Adipose tissue (tissue), 3 donors: ENCODE measurements around the gene CGN. TPM values are rescaled to one million over a fixed set of nuclear protein-coding genes. Genes with fewer than 3 reads are reported as not detected.

ENCODE experiments used
- H3K27ac ChIP-seq: one replicate; pipeline ENCODE4 v1.5.1; 2013; ENCODE audit warnings: low read depth, low read length
- WGBS, 3 donors: extraction: QIAGEN DNeasy Blood & Tissue Kit; methylation state at CpG; one replicate each; pipeline ENCODE4 v1.1.7; 2013; 5-methylcytosine and 5-hydroxymethylcytosine counted together
- polyA plus RNA-seq, 3 donors: library from polyadenylated mRNA; stranded (reverse); fragments of 200-250 nt; gene quantifications; one replicate each; pipeline ENCODE4 v1.2.3, GENCODE V29; 2013
- donor health status: healthy with polysubstance abuse.
- donor health status: Bipolar disorder and iron deficiency.
- donor health status: healthy.

The CGN gene
- polyA plus RNA-seq, 3 donors: 2.0 to 28.7 (median 2.1) TPM

- WGBS, 3 donors: 0% methylated on average over 1 of the region's 1 CpG
- H3K27ac ChIP-seq: no peak overlapping the region
Observed at GRCh38 chr1:151494741-151495281, 16.4 kb upstream of the CGN start.

DNA sequence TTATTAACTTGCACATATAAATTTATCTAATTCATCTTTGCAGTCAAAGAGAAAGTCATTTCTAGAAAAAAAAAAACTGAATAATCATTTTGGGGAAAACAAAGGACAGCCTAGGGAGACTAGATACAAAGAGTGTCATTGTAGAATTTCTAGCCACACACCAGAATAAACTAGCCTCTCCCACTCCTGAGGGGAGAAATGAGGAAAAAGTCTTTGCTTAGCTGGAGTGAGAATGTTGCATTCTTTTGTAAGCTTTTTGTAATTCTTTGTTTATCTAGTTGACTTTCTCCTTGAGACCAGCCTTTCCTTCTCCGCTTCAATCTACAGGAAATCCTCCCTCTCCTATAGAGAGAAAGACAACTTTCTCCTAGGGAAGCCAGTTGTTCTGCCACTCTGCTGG lies 15.9 kb upstream of the CGN start:
- H3K27ac ChIP-seq: no peak overlapping the region
- 50 to 81% (median 68%) methylated on average over 1 of the region's 1 CpG for WGBS, 3 donors

GRCh38 chr1:151499365-151499764 lies 11.8 kb upstream of the CGN start:
- WGBS, 3 donors: 90 to 93% (median 93%) methylated on average over 5 of the region's 5 CpGs
- H3K27ac ChIP-seq: no peak overlapping the region

DNA sequence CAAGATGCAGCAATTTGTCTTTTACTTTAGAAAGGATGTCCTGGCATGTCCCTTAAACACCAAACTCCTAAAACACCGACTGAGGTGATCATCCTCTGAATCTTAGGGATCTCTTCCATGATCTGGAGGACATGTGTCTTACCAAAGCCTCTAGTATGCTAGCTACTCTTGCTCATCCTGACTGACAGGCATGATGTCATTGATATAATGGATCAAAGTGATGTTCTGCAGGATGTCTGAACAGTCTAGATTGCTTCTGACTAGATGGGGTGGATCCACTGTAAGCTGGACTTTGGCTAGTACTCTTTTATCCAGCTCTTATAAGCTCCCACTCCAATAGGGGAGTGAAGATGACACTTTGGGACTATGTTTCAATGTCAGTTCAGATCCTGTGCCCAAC lies 11.3 kb upstream of the CGN start:
- 88 to 90% (median 88%) methylated on average over 1 of the region's 1 CpG for WGBS, 3 donors
- no peak overlapping the region for H3K27ac ChIP-seq

GRCh38 chr1:151501474-151501873 lies 9.7 kb upstream of the CGN start:
- no peak overlapping the region for H3K27ac ChIP-seq
- WGBS, 3 donors: 58 to 72% (median 61%) methylated on average over 10 of the region's 10 CpGs

DNA sequence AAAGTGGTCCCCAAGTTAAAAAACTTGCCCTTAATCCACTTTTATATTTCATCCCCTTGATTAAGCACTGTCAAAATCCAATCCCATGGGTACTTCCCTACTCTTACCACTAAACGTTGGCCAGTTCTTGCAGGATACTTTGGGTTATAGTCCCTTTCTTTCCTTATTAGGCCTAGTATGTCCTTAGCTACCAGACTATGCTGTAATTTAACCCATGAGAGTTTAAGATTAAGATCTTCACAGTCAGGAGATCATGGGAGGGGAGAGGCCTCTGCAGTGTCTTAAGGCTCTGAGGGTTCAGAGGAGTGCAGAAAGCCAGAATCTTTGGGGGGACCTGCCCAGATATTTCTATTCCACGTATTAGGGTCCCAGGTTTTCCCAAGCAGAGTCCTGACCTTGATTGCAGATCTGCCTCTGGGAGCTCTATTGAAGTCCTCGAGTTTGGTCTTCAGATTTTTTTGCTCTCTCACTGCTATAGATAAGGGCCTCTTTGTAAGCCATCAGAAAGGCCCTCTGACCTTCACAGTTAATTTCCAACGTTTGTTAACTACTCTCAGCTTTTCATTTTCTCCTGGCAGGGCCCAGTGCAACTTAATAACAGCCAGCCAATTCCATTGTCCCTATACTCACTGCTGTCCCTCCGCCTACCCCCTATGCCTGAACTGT lies 9.0 kb upstream of the CGN start:
- WGBS, 3 donors: 44 to 74% (median 65%) methylated on average over 5 of the region's 5 CpGs
- H3K27ac ChIP-seq: no peak overlapping the region

DNA sequence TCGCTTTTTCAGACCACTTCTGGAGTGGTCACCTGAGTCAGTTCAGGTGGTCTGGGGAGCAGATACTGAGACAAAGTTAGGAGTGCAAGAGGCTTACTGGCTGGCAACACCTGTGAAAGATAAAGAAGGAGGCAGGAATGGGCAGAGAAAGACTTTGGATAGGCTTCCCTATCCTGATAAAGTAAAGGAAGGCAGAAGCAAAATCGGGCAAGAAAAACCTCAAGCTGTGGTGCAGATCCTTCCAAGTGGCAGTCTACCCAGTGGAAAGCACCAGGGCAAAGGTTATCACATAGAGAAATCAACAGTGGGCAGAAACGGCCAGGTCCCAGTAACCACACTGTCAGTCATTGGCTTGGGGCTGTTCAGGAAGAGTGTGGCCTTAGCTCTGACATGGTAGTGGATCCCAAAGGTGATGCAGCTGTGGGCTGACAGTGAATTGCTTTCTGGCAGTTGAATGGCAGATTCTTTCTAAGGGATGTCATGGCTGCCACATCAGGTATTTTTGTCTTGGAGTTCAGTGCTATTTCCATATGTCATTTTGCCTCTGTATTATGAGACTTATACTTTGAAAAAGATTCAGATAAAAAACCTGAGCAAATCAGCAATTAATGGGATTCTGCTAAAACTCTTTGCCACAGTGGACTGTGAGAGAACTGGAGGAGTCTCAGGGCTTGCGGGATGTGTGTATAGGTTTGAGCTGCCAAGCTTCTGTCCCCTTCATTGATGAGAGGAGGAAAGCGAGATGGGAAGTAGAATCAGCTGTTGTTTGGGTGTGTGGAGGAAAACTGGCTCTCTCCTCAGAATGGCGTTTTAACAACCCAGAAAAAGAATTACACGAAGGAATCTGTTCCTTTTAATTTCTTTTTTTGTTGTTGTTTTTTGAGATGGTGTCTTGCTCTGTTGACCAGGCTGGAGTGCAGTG lies 8.1 kb upstream of the CGN start:
- 58 to 75% (median 64%) methylated on average over 7 of the region's 7 CpGs for WGBS, 3 donors
- H3K27ac ChIP-seq: no peak overlapping the region

- WGBS, 3 donors: 46 to 60% (median 48%) methylated on average over 3 of the region's 3 CpGs
- no peak overlapping the region for H3K27ac ChIP-seq
Observed at GRCh38 chr1:151504252-151504651, 6.9 kb upstream of the CGN start.

DNA sequence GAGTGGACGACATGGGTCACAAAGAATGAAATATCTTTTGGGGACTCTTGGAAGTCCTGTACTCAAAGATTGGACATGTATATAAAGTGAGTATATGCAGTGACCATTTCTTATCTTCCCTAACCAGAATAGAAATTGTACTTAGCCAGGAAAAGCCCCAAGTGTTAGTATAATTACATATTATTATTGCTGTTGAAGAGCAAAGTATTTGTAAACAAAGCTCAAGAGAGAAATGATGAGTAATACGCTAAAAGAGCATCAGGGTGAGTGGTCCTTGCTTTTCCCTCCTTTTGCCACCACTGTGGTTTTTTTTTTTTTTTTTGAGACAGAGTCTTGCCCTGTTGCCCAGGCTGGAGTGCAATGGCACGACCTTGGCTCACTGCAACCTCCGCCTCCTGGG lies 6.4 kb upstream of the CGN start:
- 87 to 90% (median 88%) methylated on average over 4 of the region's 4 CpGs for WGBS, 3 donors

DNA sequence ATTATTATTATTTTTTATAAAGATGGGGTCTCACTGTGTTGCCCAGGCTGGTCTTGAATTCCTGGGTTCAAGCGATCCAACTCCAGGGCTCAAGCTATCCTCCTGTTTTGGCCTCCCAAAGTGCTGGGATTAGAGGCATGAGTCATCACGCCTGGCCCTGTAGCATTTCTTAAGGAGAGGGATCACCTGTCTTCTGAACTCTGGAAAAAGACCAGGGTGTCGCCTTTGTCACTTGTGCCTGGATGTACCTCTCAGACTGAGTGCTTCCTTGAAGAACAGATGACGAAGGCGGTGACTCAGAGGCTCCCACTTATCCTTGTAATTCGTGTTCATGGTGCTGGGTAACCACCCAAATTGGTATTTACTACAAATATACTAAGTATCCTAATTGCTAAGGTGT lies 2.4 kb upstream of the CGN start:
- no peak overlapping the region for H3K27ac ChIP-seq
- WGBS, 3 donors: 86 to 92% (median 89%) methylated on average over 6 of the region's 6 CpGs

More for the DNA sequence above, 6.4 kb upstream of the CGN start:
- H3K27ac ChIP-seq: no peak overlapping the region

DNA sequence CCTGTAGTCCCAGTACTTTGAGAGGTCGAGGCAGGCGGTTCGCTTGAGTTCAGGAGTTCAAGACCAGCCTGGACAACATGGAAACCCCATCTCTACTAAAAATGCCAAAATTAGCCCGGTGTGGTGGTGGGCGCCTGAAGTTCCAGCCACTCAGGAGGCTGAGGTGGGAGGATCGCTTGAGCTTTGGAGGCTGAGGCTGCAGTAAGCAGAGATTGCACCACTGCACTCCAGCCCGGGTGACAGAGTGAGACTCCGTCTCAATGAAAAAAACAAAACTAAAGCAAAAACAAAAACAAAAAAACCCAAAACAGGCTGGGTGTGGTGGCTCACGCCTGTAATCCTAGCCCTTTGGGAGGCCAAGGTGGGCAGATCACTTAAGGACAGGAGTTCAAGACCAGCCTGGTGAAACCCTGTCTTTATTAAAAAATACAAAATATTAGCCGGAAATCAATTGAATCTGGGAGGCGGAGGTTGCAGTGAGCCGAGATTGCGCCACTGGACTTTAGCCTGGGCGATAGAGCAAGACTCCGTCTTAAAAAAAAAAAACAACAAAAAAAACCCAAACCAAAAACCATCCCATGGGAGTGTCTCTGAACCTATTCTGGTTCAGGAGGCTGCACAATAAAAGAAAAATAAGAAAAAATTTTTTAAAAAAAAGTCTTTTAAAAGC lies 1.7 kb upstream of the CGN start:
- no peak overlapping the region for H3K27ac ChIP-seq
- WGBS, 3 donors: 91 to 95% (median 92%) methylated on average over 15 of the region's 15 CpGs

DNA sequence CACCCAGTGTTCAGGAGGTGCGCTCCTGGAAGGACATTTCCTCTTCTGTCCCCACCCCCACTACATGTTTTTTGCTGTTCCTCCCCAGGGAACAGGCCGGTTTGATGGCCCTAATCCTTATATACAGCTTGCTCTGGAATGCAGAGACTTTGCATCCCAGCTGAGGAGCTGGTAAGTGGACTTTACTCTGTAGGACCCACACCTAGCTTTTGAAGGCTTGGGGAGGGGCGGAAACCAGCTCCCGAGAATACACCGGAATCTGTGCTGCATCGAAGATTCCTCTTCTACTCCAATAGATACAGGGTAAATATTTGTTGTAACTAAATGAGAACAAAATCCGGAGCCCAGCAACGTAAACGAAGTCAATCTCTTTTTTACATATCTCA lies 1.2 kb upstream of the CGN start:
- no peak overlapping the region for H3K27ac ChIP-seq
- 29 to 52% (median 35%) methylated on average over 9 of the region's 9 CpGs for WGBS, 3 donors

- no peak overlapping the region for H3K27ac ChIP-seq
- WGBS, 3 donors: 4 to 9% (median 7%) methylated on average over 10 of the region's 10 CpGs
Observed at GRCh38 chr1:151510614-151510956, 602 bp upstream of the CGN start.

DNA sequence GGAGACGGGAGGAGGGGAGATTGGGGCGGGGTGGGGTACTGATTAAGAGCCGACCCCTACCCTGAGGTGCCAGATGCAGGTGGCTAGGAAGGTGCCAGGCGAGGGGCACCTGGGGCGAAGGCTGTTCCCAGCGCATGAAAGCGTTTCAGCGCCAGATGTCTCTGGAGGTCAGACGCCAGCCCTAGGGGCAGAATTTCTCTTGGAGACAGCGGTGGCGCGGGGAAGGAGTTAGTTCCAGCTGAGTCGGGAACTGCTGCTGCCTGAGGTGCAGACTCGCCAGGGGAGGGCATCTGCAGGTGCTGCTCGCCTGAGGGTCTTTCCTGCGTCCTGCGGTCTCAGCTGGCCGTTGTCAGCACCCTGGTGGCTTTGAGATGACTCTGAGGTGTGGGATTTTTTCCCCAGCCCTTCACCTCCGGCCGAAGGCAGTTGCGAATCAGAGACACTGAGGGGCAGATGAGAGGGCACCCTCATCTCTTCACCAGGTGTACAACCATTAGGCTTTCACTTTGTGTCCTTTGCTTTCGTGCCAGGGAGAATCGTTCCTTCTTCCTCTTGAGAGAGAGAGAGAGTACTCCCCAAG lies 539 bp downstream of the CGN start:
- WGBS, 3 donors: 0 to 1% (median 1%) methylated on average over 23 of the region's 23 CpGs
- no peak overlapping the region for H3K27ac ChIP-seq

- WGBS, 3 donors: 29 to 48% (median 35%) methylated on average over 4 of the region's 4 CpGs
- no peak overlapping the region for H3K27ac ChIP-seq
Observed at GRCh38 chr1:151512326-151512725, 1.1 kb downstream of the CGN start.

DNA sequence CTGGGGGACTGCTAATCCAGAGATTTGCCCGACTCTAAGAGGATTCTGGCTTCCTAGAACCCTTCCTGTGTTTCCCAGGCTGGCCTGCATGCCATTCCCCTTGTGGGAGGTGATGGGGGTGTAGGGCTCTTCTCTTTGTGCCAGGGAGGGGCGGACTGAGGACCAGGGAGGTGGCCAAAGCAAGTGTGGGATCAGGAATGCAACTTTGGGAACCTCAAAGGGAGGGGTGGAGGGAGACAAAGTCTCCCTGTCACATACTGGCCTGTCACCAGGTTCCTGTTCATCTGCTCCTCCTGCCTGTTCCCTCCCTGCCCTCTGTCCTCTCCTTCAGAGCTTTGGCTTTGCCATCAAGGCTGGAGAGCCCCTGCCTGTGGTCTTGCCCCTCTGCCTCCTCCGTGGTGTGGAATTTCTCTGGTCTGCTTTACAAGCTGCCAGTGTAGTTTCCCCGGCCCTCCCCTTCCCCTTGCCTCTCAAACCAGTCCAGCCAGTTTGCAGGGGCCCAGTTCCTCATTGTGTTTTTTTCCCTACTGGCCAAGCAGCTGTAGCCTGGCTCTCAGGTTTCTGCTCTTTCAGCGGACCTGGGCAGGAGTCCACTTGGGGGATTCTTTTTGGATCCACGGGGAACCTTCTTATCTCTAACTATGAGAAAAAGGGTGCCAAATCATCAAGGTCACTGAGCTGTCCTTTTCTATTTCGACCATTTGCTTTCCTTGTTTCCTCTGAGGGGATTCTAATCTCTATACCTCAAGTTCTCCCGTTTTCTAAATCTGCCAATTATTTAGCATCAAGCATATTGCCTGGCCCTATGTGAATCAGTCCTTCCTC lies 1.8 kb downstream of the CGN start:
- H3K27ac ChIP-seq: no peak overlapping the region
- 21 to 50% (median 39%) methylated on average over 8 of the region's 8 CpGs for WGBS, 3 donors

- WGBS, 3 donors: 26 to 78% (median 76%) methylated on average over 6 of the region's 6 CpGs
- no peak overlapping the region for H3K27ac ChIP-seq
Observed at GRCh38 chr1:151513626-151514121, 2.5 kb downstream of the CGN start.

DNA sequence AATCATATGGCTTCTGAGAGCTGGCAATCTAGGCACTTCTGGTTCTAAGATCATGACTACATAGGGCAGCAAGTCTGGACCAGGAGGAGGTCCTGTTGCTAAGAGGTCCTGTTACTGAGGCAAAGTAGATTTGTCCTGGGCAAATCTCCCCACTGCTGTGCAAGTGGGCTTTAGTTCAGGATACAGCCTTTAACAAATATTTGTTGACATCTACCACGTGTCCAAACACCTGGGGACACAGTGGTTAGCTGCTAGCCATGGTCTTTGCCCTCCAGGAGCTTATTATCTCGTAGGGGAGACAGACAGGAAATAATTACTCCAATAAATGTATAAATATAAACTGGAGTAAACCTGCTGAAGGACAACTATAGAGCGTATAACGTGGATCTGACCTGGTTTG lies 3.2 kb downstream of the CGN start:
- no peak overlapping the region for H3K27ac ChIP-seq
- 29 to 84% (median 84%) methylated on average over 4 of the region's 4 CpGs for WGBS, 3 donors
